ENCODE results near the gene CCDC69.
"Not testable (repeated sequence)": the region's sequence is repeated elsewhere in the genome, so short reads cannot be mapped to it uniquely, and the experiment has no call there.

Gene CCDC69

DNA sequence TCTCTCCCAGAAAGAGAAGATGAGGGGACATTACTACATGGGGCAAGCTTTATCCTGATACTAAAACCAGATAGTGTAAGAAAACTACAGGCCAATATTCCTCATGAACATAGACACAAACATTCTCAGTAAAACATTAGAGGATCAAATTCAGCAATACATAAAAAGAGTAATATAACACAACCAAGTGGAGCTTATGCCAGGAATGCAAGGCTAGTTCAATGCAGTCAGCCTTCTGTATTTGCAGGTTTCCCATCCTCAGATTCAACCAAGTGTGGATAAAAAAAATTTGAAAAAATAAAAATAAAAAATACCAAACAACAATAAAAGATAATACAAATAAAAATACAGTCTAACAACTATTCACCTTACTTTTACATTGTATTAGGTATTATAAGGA, 31.3 kb downstream of the CCDC69 start:
- no peak for DNase-seq (ENCODE audit: low read depth)

DNA sequence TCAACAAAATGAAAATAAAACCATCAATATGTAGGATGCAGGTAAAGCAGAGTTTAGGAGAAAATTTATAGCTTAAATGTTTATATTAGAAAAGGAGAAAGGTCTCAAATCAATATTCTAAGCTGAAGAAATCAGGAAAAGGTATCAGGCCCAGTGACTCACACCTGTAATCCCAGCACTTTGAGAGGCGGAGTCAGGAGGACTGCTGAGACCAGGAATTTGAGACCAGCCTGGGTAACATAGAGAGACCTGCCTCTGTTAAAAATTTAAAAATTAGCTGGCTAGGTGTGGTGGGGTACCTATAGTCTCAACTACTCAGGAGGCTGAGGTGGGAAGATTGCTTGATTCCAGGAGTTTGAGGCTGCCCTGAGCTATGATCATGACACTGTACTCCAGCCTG, 32.2 kb downstream of the CCDC69 start:
- DNase-seq (ENCODE audit: low read depth): no peak

DNA sequence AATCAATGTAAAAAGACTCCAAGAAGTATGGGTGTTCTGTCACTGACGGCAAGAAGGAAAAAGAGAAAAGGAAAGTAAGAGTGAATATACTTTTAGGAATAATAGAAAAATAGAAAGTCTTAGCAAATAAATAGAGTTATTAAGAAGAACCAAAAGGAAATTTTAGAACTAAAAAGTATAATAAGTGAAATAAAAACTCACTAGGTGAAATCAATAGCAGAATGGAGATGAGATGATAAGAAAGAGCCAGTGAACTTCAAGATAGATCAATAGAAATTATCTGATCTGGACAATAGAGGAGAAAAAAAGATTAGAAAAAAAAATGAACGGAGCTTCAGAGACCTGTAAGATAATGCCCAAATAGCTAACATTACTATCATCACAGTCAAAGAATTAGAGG, 34.7 kb downstream of the CCDC69 start:
- no peak for DNase-seq (ENCODE audit: low read depth)

DNA sequence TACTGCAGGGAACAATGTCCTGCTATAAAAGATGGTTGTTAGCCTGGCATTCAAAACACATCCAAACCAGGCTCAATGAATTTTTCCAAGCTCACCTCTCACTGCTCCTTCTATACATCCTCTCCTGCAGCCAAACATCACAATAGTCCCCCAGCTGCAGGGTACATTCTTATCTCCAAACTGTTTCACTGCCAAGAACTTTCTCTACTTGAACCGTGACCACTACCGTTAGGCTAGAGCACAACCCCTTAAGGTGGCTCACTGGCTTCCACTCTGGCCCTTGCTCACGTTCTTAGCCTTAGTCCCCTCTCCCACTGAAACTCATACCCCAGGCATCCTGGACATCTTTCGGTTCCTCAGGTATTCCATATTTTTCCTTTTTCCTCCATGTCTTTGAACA, 37.4 kb downstream of the CCDC69 start:
- DNase-seq (ENCODE audit: low read depth): no peak

DNA sequence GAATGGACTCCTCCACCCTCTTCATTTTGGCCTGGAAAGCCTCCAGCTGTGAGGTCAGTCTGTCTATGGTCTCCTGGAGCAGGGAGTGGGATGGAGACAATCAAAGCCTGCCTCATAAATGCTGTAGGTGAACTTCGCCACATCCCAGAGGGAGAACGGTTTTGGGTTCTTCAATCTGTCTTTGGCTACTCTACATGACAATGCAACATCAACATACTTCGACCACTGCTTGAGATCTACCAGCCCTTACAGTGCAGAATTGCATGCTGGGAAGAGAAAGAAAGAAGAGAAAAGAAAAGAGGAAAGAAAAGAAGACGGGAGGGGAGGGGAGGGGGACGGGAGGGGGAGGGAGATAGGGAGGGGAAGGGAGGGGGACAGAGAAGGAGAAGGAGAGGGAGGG, 37.8 kb downstream of the CCDC69 start:
- DNase-seq (ENCODE audit: low read depth): no peak

DNA sequence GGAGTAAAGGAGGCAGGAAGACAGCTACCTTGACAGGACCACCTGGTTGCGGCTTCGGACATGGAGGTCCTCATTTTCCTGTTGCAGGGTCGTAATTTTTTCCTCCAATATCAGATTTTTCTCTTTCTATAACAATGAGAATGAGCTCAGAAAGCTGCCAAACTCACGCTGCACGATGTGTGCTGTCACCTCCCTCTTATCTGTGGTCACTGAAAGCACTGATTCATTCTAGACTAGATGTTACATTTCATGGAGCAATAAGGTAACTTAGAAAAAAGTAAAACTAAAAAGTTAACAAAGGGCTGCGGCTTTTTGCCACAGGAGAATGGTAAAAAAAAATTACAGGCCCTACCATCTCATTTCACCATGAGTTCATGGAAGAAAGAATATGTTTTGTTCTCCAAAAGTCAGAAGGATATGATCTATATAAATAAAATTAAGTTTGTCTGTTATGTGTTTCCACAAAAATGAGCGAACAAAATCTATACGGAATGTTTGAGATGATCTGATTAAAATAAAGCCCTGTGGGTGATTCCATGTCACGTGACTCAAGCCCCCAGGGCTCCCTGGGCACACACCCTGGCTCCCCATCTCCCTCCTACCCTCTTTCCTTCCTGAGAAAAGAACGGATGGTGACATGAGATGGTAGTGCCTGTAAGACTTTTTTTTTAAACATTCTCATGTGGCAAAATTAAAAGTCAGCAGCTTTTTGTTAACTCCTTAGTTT, 39.4 kb downstream of the CCDC69 start:
- DNase-seq (ENCODE audit: low read depth): no peak

DNA sequence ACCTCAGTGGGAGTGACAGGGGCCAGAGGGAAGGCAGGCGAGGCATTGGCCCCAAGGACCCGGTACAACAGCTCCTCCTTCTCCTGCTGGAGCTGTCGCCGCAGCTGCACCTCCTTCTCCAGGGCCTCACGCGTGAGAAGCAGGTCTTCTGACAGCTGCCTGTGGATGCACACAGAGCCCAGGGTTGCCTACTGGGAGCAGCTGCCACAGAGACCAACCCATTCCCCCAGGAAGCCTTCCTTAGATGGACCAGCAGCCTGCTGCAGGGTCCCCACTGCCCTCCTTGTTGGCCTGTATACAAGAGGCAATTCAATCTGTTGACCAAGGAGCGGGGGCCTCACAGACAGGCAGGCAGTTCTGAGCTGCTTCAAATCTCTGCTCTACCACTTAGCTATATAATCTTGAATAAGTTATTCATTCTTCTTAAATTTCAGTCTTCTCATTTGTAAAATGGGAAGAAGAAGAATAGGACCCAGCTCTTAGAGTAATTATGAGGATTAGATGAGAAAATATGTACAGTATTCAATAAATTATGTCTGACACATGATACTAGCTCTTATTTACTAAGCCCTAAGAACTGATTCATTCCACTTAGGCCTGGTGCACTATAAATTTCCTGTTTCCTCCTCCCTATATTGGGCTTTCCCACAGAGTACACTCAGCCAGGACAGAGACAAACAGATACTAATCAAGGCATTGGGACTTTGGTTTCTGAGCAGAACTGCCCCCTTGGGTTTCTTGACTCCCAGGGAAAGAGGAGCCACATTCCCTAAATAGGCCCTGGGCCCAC, 40.2 kb downstream of the CCDC69 start:
- DNase-seq (ENCODE audit: low read depth): no peak

DNA sequence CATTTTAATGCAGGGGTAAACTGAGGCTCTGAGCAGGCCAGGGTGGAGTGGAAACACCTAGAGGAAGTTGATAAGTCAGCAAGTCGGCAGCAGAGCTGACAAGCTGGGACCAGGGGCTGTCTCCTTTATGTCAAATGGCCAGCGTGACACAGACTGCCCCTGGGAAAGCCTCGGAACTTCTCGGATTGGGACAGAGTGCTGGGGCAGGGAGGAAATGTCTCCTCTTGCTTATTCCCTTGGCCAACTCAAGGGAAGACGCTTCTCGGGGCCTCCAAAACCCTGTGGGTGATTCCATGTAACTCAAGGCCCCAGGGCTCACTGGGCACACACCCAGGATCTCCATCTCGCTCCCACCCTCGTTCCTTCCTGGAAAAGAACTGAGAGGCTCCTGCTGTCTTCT, 40.9 kb downstream of the CCDC69 start:
- DNase-seq (ENCODE audit: low read depth): no peak

DNA sequence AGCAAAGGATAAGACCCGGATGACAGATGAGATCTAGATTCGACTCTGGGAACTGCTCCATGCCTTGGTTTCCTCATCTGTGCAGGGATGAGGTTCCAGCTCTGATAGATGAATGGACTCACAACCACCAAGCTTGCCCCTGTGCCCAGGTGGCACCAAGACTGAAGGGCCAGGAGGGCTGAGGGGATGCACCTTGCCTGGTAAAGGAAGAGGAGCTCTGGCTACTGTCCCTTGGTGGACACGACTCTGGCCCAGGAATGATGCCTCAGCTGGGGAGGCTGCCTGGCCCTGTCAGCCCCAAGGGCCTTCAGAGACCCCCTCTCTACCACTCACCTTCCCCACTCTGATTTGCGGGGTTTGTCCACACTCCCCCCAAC, 41.4 kb downstream of the CCDC69 start:
- DNase-seq (ENCODE audit: low read depth): no peak

DNA sequence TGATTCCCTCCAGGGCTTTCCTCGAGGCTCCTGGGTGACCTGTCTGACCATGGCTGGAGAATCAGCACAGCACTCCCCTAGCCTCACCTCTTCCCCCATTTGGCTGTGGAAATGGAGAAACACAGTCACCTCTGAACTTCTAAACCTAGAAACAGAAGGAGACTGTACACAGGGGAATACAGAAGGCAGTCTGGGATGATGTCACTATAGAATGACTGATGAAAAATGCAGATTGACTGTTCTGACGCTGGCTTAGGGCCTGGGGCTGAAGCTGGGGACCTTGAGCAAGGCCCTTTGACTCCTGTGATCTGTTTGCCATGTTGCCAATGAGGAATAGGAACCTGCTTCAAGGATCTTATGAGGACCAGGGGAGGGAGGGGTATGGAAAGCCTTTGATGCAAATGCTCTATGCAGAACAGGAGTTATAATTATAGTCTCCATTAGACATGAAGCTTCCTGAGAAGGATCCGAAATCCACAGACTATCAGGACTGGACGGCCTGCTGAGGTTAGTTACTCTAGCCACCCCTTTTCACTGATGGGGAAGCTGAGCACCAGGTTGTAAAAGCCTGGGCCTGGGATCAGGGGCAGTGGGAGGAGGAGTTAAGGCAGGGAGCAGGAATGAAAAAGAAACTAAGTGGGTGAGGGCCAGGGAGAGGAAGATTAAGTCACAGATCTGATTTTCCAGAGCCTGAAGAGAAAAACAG, 41.9 kb downstream of the CCDC69 start:
- no peak for DNase-seq (ENCODE audit: low read depth)

DNA sequence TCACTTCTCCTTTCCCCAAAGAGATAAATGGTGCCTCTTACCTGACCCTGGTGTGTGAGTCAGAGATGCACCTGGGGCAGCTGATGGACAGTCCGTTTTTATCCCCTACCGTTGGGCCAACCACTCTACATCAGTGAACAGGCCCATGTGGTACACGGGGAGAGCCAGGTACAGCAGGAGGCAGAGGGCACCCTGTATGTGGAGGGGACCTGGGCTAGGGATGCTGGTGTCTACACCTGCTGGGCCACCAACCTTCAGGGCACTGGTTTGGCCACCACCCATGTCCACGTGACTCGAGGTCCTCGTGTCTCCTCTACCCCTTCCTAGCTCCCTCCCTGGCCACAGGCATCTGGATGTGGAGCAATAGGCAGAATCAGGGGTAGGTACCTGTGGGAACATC, 43.6 kb downstream of the CCDC69 start:
- no peak for DNase-seq (ENCODE audit: low read depth)

DNA sequence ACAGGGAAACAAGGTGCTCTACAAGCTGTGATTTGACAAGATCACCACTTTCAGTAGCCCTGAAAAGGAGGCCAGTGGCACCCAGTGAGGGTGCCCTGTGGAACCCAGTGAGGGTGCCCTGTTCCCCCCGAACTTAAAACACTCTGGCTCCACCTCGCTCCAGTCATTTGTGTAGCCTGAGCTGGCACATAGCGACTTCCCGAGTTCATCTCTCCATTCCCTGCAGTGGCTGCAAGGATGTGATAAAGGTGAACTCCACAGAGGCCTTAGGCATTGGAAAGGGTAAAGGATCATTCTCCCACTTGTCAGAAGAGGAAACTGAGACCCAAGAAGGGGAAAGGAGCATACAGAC, 44.4 kb downstream of the CCDC69 start:
- no peak for DNase-seq (ENCODE audit: low read depth)

DNA sequence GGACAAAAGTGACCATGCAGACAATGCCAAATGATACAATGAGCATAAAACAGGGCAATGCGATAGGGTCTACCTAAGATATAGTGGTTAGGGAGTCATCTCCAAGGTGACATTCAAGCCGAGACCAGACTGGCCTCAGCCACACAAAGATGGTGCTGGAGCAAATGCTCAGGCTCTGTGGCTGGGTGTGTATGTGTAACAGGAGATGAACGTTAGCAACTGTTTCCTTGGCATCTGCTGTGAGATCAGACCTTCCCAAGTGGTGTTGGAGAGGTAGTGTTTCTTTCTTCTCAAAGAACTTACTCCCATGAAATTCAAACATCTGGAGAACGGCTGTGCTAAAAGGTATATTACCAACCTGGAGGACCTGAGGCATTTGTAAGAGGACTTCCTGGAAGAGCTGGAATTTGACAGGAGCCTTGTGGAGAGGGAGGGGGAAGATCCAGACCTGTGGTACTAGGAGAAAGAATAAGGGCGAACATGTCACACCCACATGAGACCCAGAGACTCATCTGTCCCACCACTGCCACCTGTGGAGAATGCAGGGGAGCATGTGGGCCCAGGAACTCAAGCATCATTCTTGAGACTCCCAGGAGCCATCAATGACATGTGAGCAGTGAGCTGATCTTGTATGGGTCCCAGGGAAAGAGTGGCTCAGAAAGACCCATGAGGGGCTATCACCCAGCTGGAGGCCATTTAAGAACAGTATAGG, 45.0 kb downstream of the CCDC69 start:
- DNase-seq (ENCODE audit: low read depth): no peak

DNA sequence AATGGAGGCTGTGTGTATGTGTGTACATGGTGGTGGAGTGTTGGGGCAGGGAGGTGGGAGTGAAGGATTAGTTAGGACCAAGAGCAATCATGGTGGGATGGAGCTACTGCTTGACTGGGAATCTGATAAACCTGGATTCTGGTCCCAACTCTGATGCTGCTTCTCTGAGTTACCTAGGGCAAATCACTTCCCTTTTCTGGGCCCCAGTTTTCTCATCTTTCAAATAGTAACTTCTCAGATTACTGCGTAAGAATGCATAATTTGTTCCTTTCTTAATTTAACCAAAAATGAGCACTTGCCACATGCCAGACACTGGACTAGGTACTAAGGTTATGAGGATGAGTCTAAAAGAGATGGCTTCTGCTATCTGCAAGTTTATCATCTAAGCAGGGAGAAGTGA, 45.5 kb downstream of the CCDC69 start:
- no peak for DNase-seq (ENCODE audit: low read depth)

DNA sequence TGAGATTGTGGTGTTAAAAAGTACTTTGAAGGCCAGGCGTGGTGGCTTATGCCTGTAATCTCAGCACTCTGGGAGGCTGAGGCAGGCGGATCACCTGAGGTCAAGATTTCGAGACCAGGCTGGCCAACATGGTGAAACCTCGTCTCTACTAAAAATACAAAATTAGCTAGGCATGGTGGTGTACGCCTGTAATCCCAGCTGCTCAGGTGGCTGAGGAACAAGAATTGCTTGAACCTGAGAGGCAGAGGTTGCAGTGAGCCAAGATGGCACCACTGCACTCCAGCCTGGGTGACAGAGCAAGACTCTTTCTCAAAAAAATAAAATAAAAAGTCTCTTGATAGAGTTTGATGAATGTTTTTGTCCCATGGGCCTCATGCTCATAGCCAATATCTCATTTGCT, 47.6 kb downstream of the CCDC69 start:
- DNase-seq (ENCODE audit: low read depth): not testable (repeated sequence)

DNA sequence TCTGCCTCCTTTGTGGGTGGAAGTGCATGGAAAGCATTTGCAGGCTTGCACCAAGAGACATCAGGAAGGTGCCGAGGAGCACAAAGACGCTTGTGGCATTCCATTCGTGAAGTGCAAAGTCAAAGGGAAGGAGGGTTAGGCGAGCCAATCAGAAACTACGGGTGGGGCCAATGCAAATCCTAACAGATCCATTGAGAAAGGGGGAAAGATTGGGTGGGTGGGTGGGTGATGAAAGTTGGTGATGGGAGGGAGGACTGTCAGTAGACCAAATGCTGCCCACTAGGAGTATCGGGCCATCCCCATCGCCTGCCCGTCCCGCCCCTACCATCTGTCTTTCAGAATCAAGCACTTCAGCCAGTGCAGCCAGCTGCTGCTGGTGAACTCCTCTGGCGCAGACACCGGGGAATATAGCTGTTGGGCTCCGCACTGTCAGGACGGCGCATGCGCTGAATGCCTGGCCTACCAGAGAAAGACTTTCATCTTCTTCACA, 49.2 kb downstream of the CCDC69 start:
- no peak for DNase-seq (ENCODE audit: low read depth)

DNA sequence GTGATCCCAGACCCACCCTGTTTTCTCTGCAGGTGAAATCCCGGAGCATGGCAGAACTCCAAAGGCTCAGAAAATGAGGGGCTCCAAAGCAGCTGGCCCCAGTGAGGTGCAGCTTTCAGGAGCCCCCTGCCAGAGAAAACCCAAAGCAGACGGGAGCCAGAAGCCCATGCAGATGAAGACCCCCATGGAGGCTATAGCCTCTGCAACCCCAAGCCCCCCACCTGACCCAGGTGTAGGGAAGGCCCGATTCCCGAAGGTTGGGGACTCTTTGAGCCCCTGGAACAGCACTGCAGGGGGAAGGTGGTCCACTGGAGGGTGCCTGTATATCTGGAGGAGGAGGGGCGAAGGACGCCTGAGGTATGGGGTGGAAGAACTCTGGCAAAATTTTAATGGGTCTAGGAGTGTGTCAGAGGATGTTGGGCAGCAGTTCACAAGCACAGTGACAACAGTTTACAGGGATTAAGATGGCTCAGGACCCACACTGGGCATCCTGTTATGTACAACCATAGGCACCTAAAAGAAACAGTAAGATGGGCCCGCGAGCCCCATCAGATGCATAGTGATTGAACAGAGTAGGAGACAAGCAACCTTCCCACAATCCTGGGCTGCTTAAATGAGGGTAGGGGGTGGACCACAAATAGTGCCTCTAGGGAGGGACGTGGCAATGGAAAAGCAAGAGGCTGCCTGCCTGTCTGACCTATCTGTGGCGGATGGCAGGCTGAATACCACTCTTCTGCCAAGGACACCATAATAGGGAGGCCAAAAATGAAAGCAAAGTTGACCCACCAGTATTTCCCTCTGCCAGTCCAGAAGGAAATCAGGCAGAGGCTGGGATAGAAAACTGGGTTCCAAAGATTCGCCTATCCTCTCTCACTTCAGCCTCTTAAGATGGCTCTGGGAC, 49.9 kb downstream of the CCDC69 start:
- DNase-seq (ENCODE audit: low read depth): no peak

DNA sequence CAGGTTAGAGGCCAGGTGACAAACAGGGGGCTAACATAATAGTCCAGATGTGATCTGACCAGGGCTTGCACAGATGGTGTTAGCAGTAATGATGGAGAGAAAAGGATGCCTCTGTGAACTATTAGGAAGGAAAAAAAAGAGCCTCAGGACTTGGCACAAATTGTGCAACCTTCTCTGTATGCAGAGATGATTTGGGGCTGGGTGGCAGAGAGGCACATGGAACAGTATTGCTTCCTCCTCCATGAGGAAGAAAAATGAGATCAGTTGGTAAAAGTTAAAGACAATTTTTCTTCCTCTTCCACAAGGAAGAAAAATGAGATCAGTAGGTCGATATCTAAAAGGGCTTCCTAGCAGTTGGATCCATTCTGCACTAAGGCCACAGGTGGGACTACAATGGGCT, 52.4 kb downstream of the CCDC69 start:
- no peak for DNase-seq (ENCODE audit: low read depth)

DNA sequence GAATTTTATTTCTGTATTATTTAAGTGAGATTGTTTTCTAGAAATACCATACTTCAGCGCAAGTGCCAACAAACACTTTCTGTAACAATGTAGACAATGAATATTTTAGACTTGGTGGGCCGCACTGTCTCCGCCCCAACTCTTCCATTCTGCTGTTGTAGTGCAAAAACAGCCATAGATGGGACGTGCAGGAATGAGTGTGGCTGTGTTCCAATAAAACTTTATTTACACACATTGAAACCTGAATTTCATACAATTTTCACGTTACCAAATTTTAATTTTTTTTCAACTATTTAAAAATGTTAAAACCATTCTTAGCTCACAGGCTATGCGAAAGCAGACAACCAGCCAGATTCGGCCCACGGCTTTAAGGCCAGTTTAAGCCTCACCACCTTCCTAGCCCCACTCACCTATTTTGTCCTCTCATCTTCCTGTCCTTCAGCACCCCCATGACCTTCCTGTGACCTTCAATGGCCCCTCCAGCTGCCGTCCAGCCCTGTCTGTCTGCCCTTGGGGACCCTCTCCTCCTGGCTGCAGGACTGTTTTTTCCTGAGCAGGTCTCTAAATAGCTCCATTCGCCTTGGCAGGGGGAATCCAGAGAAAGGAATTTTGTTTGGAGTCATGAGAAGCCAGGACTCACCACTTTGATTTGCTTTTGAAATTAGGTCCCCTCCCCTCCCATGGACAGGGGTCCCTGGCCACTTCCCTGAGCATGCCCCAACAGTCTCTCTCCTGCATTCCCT, 55.1 kb downstream of the CCDC69 start:
- no peak for DNase-seq (ENCODE audit: low read depth)

DNA sequence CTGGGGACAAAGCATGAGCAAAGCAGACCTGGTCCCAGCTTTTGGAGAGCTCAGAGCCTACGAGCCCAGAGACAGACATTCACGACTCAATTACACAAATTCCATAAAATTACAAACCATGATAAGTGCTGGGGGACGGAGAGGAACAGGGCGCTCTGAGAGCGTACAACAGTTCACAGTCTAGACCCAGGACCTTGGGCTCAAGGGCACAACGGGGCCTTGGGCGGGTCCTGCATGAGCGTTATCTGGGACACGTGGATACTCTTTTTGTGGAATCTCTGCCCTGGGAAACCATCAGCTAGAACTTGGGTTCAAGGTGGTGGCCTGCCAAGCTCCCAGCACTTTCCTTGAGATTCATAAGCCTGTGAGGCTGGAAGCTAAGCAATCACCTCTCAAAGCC, 56.9 kb downstream of the CCDC69 start:
- no peak for DNase-seq (ENCODE audit: low read depth)
